WTC11 (cell line): ENCODE data around the gene C10orf90. TPM values are rescaled to one million over a fixed set of nuclear protein-coding genes. Genes with fewer than 3 reads are reported as not detected.

Experiments used
- ATAC-seq: fragments of 200-7000 bp; cut with Tn5 transposase; 2 replicates; pipeline ENCODE4 v1.10.0; 2021; ENCODE audit warnings: mild to moderate bottlenecking, moderate library complexity
- CTCF ChIA-PET: fragments of 300-600 bp; sonication (Branson Sonifier 250); formaldehyde crosslinking; loops from one replicate; lab custom pipeline; 2021; ENCODE audit warnings: antibody characterized with exemption; lab: Charles Lee
- POLR2A ChIA-PET: fragments of 350-600 bp; sonication (Branson Sonifier 250); formaldehyde crosslinking; loops from one replicate; lab custom pipeline; 2021; ENCODE audit warnings: antibody characterized with exemption; lab: Charles Lee
- DNase-seq: peaks from one replicate; pipeline ENCODE4 v3.0.0; 2021; ENCODE audit warnings: low spot score
- H3K27ac Mint-ChIP-seq: 2 replicates; pipeline ENCODE4 v1.8.0; 2021; ENCODE audit warnings: mixed read lengths
- H3K27me3 Mint-ChIP-seq: 2 replicates; pipeline ENCODE4 v1.8.0; 2021; ENCODE audit warnings: low read depth, mild to moderate bottlenecking, moderate library complexity, mixed read lengths
- H3K36me3 Mint-ChIP-seq: 2 replicates; pipeline ENCODE4 v1.8.0; 2021; ENCODE audit warnings: mixed read lengths
- H3K4me1 Mint-ChIP-seq: 2 replicates; pipeline ENCODE4 v1.8.0; 2022; ENCODE audit warnings: mixed read lengths
- H3K4me3 Mint-ChIP-seq: 2 replicates; pipeline ENCODE4 v1.8.0; 2021; ENCODE audit warnings: mild to moderate bottlenecking, moderate library complexity, mixed read lengths
- H3K9me3 Mint-ChIP-seq: 2 replicates; pipeline ENCODE4 v1.8.0; 2021; ENCODE audit warnings: mixed read lengths
- ATF3 ChIP-seq: sonication (generic); formaldehyde crosslinking; conservative IDR thresholded peaks from 2 replicates; pipeline ENCODE4 v1.8.1; 2022; ENCODE audit warnings: mild to moderate bottlenecking, missing genetic modification reagents
- ATF6 ChIP-seq: sonication (generic); formaldehyde crosslinking; IDR thresholded peaks from 2 replicates; pipeline ENCODE4 v1.8.1; 2023; ENCODE audit warnings: mild to moderate bottlenecking, missing genetic modification reagents
- FOXJ3 ChIP-seq: sonication (generic); formaldehyde crosslinking; IDR thresholded peaks from 2 replicates; pipeline ENCODE4 v1.9.0; 2021; ENCODE audit warnings: missing genetic modification reagents, mild to moderate bottlenecking, borderline replicate concordance
- FOXP1 ChIP-seq: sonication (generic); formaldehyde crosslinking; IDR thresholded peaks from 2 replicates; pipeline ENCODE4 v1.8.0; 2022; ENCODE audit warnings: missing genetic modification reagents, mild to moderate bottlenecking, moderate library complexity, borderline replicate concordance
- IRF2 ChIP-seq: sonication (generic); formaldehyde crosslinking; IDR thresholded peaks from 2 replicates; pipeline ENCODE4 v1.8.0; 2022; ENCODE audit warnings: low read depth, missing genetic modification reagents, borderline replicate concordance
- KAT7 ChIP-seq: sonication (generic); formaldehyde crosslinking; IDR thresholded peaks from 2 replicates; pipeline ENCODE4 v1.8.1; 2023; ENCODE audit warnings: missing genetic modification reagents, mild to moderate bottlenecking, borderline replicate concordance
- MAX ChIP-seq: sonication (generic); formaldehyde crosslinking; IDR thresholded peaks from 2 replicates; pipeline ENCODE4 v1.8.0; 2022; ENCODE audit warnings: mild to moderate bottlenecking, missing genetic modification reagents
- PRRX2 ChIP-seq: fragments of 250-450 bp; sonication (Bioruptor Pico); IDR thresholded peaks from 2 replicates; pipeline ENCODE4 v1.8.0; 2021; ENCODE audit warnings: mild to moderate bottlenecking
- RORB ChIP-seq: fragments of 250-450 bp; sonication (Bioruptor Pico); IDR thresholded peaks from 2 replicates; pipeline ENCODE4 v1.9.0; 2021; ENCODE audit warnings: mild to moderate bottlenecking
- SMAD3 ChIP-seq: sonication (generic); formaldehyde crosslinking; IDR thresholded peaks from 2 replicates; pipeline ENCODE4 v1.8.0; 2022; ENCODE audit warnings: missing genetic modification reagents, mild to moderate bottlenecking, borderline replicate concordance
- TCF7 ChIP-seq: sonication (generic); formaldehyde crosslinking; IDR thresholded peaks from 2 replicates; pipeline ENCODE4 v1.8.0; 2022; ENCODE audit warnings: mild to moderate bottlenecking, low read depth, missing genetic modification reagents, moderate library complexity
- ZNF138 ChIP-seq: sonication (generic); formaldehyde crosslinking; conservative IDR thresholded peaks from 2 replicates; pipeline ENCODE4 v1.8.1; 2022; ENCODE audit warnings: mild to moderate bottlenecking, moderate library complexity, missing genetic modification reagents
- ZNF416 ChIP-seq: fragments of 250-450 bp; sonication (Bioruptor Pico); IDR thresholded peaks from 2 replicates; pipeline ENCODE4 v1.9.0; 2021; ENCODE audit warnings: mild to moderate bottlenecking, inconsistent platforms
- total RNA-seq: library from RNA; stranded (reverse); gene quantifications from 3 replicates; pipeline ENCODE4 v1.2.3, GENCODE V29; 2021
- TF ChIP-seq, protein P1 (sequence below): sonication (generic); formaldehyde crosslinking; IDR thresholded peaks from 2 replicates; pipeline ENCODE4 v1.8.1; 2023; ENCODE audit warnings: mild to moderate bottlenecking, missing genetic modification reagents, moderate library complexity
- TF ChIP-seq, protein P2 (sequence below): fragments of 250-450 bp; sonication (Bioruptor Pico); IDR thresholded peaks from 2 replicates; pipeline ENCODE4 v1.9.0; 2021; ENCODE audit warnings: mild to moderate bottlenecking, borderline replicate concordance
- TF ChIP-seq, protein P3 (sequence below): sonication (generic); formaldehyde crosslinking; IDR thresholded peaks from 2 replicates; pipeline ENCODE4 v1.8.0; 2022; ENCODE audit warnings: missing genetic modification reagents

Gene C10orf90
- total RNA-seq, 1 experiment from 2014 or later, result 0.85 TPM

- CTCF ChIA-PET, result interaction anchor here (1.0 to 1.6 kb wide), 2 partner anchors 17 to 79 kb away, joined by 3 to 4 read pairs; no protein-coding TSS in a partner anchor
- H3K9me3 Mint-ChIP-seq, result peaks cover 8% of the 10 kb centered on the region
- H3K27ac Mint-ChIP-seq, result no peak overlapping the region
- H3K36me3 Mint-ChIP-seq, result peaks cover 3% of the 10 kb centered on the region; the same call in 1 of the 2 replicates
- ATAC-seq, result no peak
- H3K4me3 Mint-ChIP-seq, result no peak overlapping the region
- no peaks in the 10 kb centered on the region for H3K27me3 Mint-ChIP-seq
- 0 out of 2 replicates have a peak, but pooled peaks cover 4% of the 10 kb centered on the region for H3K4me1 Mint-ChIP-seq
- POLR2A ChIA-PET, result no interaction called here
- no peak for DNase-seq
- TF ChIP-seq KAT7 (CRISPR knock-in tag) (no peak), PRRX2 (CRISPR knock-in tag) (no peak), ZNF138 (CRISPR knock-in tag) (no peak), RORB (CRISPR knock-in tag) (no peak), ATF3 (CRISPR knock-in tag) (no peak), IRF2 (CRISPR knock-in tag) (no peak), MAX (CRISPR knock-in tag) (no peak), ZNF416 (CRISPR knock-in tag) (no peak), ATF6 (no peak), FOXP1 (CRISPR knock-in tag) (no peak), TCF7 (CRISPR knock-in tag) (no peak), FOXJ3 (CRISPR knock-in tag) (no peak), SMAD3 (CRISPR knock-in tag) (no peak)
- TF ChIP-seq, protein P1, sequence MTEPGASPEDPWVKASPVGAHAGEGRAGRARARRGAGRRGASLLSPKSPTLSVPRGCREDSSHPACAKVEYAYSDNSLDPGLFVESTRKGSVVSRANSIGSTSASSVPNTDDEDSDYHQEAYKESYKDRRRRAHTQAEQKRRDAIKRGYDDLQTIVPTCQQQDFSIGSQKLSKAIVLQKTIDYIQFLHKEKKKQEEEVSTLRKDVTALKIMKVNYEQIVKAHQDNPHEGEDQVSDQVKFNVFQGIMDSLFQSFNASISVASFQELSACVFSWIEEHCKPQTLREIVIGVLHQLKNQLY (CRISPR knock-in tag), result no peak
- TF ChIP-seq, protein P2, sequence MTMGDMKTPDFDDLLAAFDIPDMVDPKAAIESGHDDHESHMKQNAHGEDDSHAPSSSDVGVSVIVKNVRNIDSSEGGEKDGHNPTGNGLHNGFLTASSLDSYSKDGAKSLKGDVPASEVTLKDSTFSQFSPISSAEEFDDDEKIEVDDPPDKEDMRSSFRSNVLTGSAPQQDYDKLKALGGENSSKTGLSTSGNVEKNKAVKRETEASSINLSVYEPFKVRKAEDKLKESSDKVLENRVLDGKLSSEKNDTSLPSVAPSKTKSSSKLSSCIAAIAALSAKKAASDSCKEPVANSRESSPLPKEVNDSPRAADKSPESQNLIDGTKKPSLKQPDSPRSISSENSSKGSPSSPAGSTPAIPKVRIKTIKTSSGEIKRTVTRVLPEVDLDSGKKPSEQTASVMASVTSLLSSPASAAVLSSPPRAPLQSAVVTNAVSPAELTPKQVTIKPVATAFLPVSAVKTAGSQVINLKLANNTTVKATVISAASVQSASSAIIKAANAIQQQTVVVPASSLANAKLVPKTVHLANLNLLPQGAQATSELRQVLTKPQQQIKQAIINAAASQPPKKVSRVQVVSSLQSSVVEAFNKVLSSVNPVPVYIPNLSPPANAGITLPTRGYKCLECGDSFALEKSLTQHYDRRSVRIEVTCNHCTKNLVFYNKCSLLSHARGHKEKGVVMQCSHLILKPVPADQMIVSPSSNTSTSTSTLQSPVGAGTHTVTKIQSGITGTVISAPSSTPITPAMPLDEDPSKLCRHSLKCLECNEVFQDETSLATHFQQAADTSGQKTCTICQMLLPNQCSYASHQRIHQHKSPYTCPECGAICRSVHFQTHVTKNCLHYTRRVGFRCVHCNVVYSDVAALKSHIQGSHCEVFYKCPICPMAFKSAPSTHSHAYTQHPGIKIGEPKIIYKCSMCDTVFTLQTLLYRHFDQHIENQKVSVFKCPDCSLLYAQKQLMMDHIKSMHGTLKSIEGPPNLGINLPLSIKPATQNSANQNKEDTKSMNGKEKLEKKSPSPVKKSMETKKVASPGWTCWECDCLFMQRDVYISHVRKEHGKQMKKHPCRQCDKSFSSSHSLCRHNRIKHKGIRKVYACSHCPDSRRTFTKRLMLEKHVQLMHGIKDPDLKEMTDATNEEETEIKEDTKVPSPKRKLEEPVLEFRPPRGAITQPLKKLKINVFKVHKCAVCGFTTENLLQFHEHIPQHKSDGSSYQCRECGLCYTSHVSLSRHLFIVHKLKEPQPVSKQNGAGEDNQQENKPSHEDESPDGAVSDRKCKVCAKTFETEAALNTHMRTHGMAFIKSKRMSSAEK, result no peak
- TF ChIP-seq, protein P3, sequence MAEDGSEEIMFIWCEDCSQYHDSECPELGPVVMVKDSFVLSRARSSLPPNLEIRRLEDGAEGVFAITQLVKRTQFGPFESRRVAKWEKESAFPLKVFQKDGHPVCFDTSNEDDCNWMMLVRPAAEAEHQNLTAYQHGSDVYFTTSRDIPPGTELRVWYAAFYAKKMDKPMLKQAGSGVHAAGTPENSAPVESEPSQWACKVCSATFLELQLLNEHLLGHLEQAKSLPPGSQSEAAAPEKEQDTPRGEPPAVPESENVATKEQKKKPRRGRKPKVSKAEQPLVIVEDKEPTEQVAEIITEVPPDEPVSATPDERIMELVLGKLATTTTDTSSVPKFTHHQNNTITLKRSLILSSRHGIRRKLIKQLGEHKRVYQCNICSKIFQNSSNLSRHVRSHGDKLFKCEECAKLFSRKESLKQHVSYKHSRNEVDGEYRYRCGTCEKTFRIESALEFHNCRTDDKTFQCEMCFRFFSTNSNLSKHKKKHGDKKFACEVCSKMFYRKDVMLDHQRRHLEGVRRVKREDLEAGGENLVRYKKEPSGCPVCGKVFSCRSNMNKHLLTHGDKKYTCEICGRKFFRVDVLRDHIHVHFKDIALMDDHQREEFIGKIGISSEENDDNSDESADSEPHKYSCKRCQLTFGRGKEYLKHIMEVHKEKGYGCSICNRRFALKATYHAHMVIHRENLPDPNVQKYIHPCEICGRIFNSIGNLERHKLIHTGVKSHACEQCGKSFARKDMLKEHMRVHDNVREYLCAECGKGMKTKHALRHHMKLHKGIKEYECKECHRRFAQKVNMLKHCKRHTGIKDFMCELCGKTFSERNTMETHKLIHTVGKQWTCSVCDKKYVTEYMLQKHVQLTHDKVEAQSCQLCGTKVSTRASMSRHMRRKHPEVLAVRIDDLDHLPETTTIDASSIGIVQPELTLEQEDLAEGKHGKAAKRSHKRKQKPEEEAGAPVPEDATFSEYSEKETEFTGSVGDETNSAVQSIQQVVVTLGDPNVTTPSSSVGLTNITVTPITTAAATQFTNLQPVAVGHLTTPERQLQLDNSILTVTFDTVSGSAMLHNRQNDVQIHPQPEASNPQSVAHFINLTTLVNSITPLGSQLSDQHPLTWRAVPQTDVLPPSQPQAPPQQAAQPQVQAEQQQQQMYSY (CRISPR knock-in tag), result no peak
Measured at GRCh38 chr10:126520751-126521317, 149.7 kb downstream of the C10orf90 start.
